Measurements from ENCODE around the gene SSPN.

SSPN gene

GRCh38 chr12:26193539-26193938 is 1.8 kb upstream of the SSPN start:
- CTCF ChIA-PET: interaction anchor here (0.5 to 0.6 kb wide), 2 partner anchors 71 to 77 kb away, joined by 4 to 8 read pairs; no protein-coding TSS in a partner anchor
- no peak for TF ChIP-seq CTCF (conservative IDR thresholded peaks at IDR 0.05; ENCODE audit: low read depth)
- POLR2A ChIA-PET (ENCODE audit: low non-redundant PET): no interaction called here

GRCh38 chr12:26195641-26196420 is 458 bp downstream of the SSPN start:
- no peak overlapping the region for H3K27ac ChIP-seq
- CTCF ChIA-PET: interaction anchor here (0.5 kb wide), 1 partner anchor 77 kb away, joined by 3 read pairs; no protein-coding TSS in a partner anchor
- no peak for DNase-seq (ENCODE audit: low spot score)
- TF ChIP-seq CTCF (conservative IDR thresholded peaks at IDR 0.05; ENCODE audit: low read depth): no peak
- POLR2A ChIA-PET (ENCODE audit: low non-redundant PET): no interaction called here

More at GRCh38 chr12:26193539-26193938, 1.8 kb upstream of the SSPN start:
- no peak for DNase-seq (ENCODE audit: low spot score)
- H3K27ac ChIP-seq: no peak overlapping the region

GRCh38 chr12:26196421-26196716 is 996 bp downstream of the SSPN start:
- no peak overlapping the region for H3K27ac ChIP-seq
- no peak for TF ChIP-seq CTCF (conservative IDR thresholded peaks at IDR 0.05; ENCODE audit: low read depth)
- ChIA-PET POLR2A (ENCODE audit: low non-redundant PET) (no interaction called here), CTCF (no interaction called here)
- no peak for DNase-seq (ENCODE audit: low spot score)

GRCh38 chr12:26197832-26198231 is 2.5 kb downstream of the SSPN start:
- no peak for DNase-seq (ENCODE audit: low spot score)
- ChIA-PET CTCF (no interaction called here), POLR2A (ENCODE audit: low non-redundant PET) (interaction anchor here (0.6 kb wide), 1 partner anchor 9 kb away, joined by 4 read pairs; no protein-coding TSS in a partner anchor)
- H3K27ac ChIP-seq: no peak overlapping the region
- TF ChIP-seq CTCF (conservative IDR thresholded peaks at IDR 0.05; ENCODE audit: low read depth): no peak

GRCh38 chr12:26198742-26199141 is 3.4 kb downstream of the SSPN start:
- ChIA-PET CTCF (interaction anchor here (0.6 kb wide), 1 partner anchor 20 kb away, joined by 3 read pairs; no protein-coding TSS in a partner anchor), POLR2A (ENCODE audit: low non-redundant PET) (no interaction called here)
- TF ChIP-seq CTCF (conservative IDR thresholded peaks at IDR 0.05; ENCODE audit: low read depth): no peak
- H3K27ac ChIP-seq: no peak overlapping the region
- DNase-seq (ENCODE audit: low spot score): no peak

DNA sequence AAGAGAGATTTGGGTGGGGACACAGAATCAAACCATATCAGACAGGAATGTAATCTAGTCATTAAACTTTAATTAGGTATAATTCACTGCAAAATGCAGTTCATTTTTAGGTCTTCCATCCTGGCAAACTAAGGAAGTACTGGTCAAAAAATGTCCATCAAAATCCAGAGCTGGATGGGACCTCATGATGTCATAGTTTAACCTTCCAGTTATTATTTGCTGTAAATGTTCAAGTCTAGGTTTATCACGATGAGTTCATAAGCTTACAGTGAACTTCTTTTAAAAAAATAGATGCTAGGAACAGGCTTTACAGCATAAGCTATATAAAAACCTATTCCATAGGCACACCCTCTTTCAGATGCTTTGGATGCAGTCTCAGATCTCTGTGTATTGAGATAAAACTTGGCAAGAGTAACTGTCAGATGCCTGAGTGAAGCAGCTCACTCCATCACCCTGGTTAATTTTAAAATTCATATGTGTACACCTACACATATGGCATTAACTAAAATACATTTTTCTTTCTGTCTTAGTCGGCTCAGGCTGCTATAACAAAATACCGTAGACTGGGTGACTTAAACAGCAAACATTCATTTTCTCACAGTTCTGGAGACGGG is 7.9 kb downstream of the SSPN start:
- no peak for TF ChIP-seq CTCF (conservative IDR thresholded peaks at IDR 0.05; ENCODE audit: low read depth)
- CTCF ChIA-PET: no interaction called here
- no peak overlapping the region for H3K27ac ChIP-seq
- POLR2A ChIA-PET (ENCODE audit: low non-redundant PET): no interaction called here
- DNase-seq (ENCODE audit: low spot score): no peak

Data from RWPE1 (cell line).